Subcutaneous abdominal adipose tissue (tissue), 5 donors: ENCODE data around the gene NDC1.

ENCODE experiments used
- H3K27ac ChIP-seq: one replicate; pipeline ENCODE4 v1.7.0; 2013; ENCODE audit warnings: low read depth, mild to moderate bottlenecking, inconsistent platforms, low read length, moderate library complexity
- H3K27me3 ChIP-seq, 5 donors: one replicate each; pipeline ENCODE4 v1.7.0; 2013; ENCODE audit warnings: low read length in 5 of 5, inconsistent platforms in 1 of 5; ENCODE audit not compliant: control insufficient read depth in 5 of 5, insufficient read depth in 4 of 5
- H3K36me3 ChIP-seq, 5 donors: one replicate each; pipeline ENCODE4 v1.7.0; 2013; ENCODE audit warnings: low read length in 5 of 5; ENCODE audit not compliant: control insufficient read depth in 5 of 5, insufficient read depth in 5 of 5
- H3K4me1 ChIP-seq, 5 donors: one replicate each; pipeline ENCODE4 v1.7.0; 2013; ENCODE audit warnings: low read length in 5 of 5, mild to moderate bottlenecking in 3 of 5, moderate library complexity in 1 of 5; ENCODE audit not compliant: control insufficient read depth in 5 of 5, insufficient read depth in 5 of 5
- H3K4me3 ChIP-seq, 5 donors: one replicate each; pipeline ENCODE4 v1.7.0; 2013; ENCODE audit warnings: low read length in 5 of 5, low read depth in 1 of 5
- H3K9ac ChIP-seq, 5 donors: one replicate each; pipeline ENCODE4 v1.7.0; 2013; ENCODE audit warnings: low read length in 5 of 5, mild to moderate bottlenecking in 4 of 5, moderate library complexity in 3 of 5
- H3K9me3 ChIP-seq, 5 donors: one replicate each; pipeline ENCODE4 v1.7.0; 2013; ENCODE audit warnings: low read length in 5 of 5; ENCODE audit not compliant: control insufficient read depth in 5 of 5
- donor health status: healthy.
- donor health status: healthy.
- donor health status: healthy.
- donor health status: healthy.
- donor health status: healthy.

The NDC1 gene

GRCh38 chr1:53807916-53808315, 30.2 kb downstream of the NDC1 start:
- Histone ChIP-seq H3K27ac (no peak overlapping the region), H3K4me1 (peaks cover 0 to 10% (median 9%) of the 10 kb centered on the region in 5 donors), H3K9me3 (no peaks in the 10 kb centered on the region), H3K27me3 (no peaks in the 10 kb centered on the region), H3K36me3 (peaks cover 3 to 12% (median 7%) of the 10 kb centered on the region in 5 donors), H3K4me3 (no peak overlapping the region), H3K9ac (no peak overlapping the region)

GRCh38 chr1:53804791-53805505, 33.1 kb downstream of the NDC1 start:
- H3K36me3 ChIP-seq = peaks cover 10 to 36% (median 16%) of the 10 kb centered on the region in 5 donors
- H3K27me3 ChIP-seq = no peaks in the 10 kb centered on the region
- H3K27ac ChIP-seq = no peak overlapping the region
- H3K9me3 ChIP-seq = no peaks in the 10 kb centered on the region
- no peak overlapping the region for H3K9ac ChIP-seq
- no peaks in the 10 kb centered on the region for H3K4me1 ChIP-seq
- H3K4me3 ChIP-seq = no peak overlapping the region

GRCh38 chr1:53804181-53804580, 33.9 kb downstream of the NDC1 start:
- H3K27me3 ChIP-seq = no peaks in the 10 kb centered on the region
- no peak overlapping the region for H3K9ac ChIP-seq
- peaks cover 14 to 42% (median 21%) of the 10 kb centered on the region in 5 donors for H3K36me3 ChIP-seq
- no peak overlapping the region for H3K4me3 ChIP-seq
- no peaks in the 10 kb centered on the region for H3K4me1 ChIP-seq
- no peak overlapping the region for H3K27ac ChIP-seq
- no peaks in the 10 kb centered on the region for H3K9me3 ChIP-seq

- H3K9ac ChIP-seq = no peak overlapping the region
- H3K36me3 ChIP-seq = peaks cover 14 to 36% (median 20%) of the 10 kb centered on the region in 5 donors
- no peaks in the 10 kb centered on the region for H3K4me1 ChIP-seq
- H3K27ac ChIP-seq = no peak overlapping the region
- H3K9me3 ChIP-seq = no peaks in the 10 kb centered on the region
- H3K4me3 ChIP-seq = no peak overlapping the region
- no peaks in the 10 kb centered on the region for H3K27me3 ChIP-seq
Measured at GRCh38 chr1:53800621-53801020, 37.5 kb downstream of the NDC1 start.

GRCh38 chr1:53799141-53799540, 39.0 kb downstream of the NDC1 start:
- Histone ChIP-seq H3K4me3 (no peak overlapping the region), H3K36me3 (peaks cover 12 to 37% (median 20%) of the 10 kb centered on the region in 5 donors)

GRCh38 chr1:53792806-53793205, 45.3 kb downstream of the NDC1 start:
- Histone ChIP-seq H3K36me3 (peaks cover 8 to 30% (median 10%) of the 10 kb centered on the region in 5 donors), H3K27me3 (no peaks in the 10 kb centered on the region), H3K9ac (no peak overlapping the region), H3K27ac (no peak overlapping the region), H3K4me1 (no peaks in the 10 kb centered on the region), H3K4me3 (no peak overlapping the region), H3K9me3 (no peaks in the 10 kb centered on the region)

More at GRCh38 chr1:53799141-53799540, 39.0 kb downstream of the NDC1 start:
- Histone ChIP-seq H3K27me3 (no peaks in the 10 kb centered on the region), H3K27ac (no peak overlapping the region), H3K4me1 (no peaks in the 10 kb centered on the region), H3K9ac (no peak overlapping the region), H3K9me3 (no peaks in the 10 kb centered on the region)

GRCh38 chr1:53787655-53788054, 50.4 kb downstream of the NDC1 start:
- Histone ChIP-seq H3K4me1 (no peaks in the 10 kb centered on the region), H3K27ac (no peak overlapping the region), H3K9me3 (no peaks in the 10 kb centered on the region), H3K4me3 (no peak overlapping the region), H3K9ac (no peak overlapping the region), H3K27me3 (no peaks in the 10 kb centered on the region), H3K36me3 (peaks cover 12 to 41% (median 20%) of the 10 kb centered on the region in 5 donors)

GRCh38 chr1:53783056-53783455, 55.0 kb downstream of the NDC1 start:
- Histone ChIP-seq H3K4me3 (no peak overlapping the region), H3K9ac (no peak overlapping the region), H3K4me1 (no peaks in the 10 kb centered on the region), H3K36me3 (peaks cover 11 to 29% (median 17%) of the 10 kb centered on the region in 5 donors), H3K27ac (no peak overlapping the region), H3K27me3 (no peaks in the 10 kb centered on the region), H3K9me3 (no peaks in the 10 kb centered on the region)

GRCh38 chr1:53781654-53782053, 56.4 kb downstream of the NDC1 start:
- no peak overlapping the region for H3K27ac ChIP-seq
- H3K4me3 ChIP-seq = no peak overlapping the region
- H3K9me3 ChIP-seq = peaks cover 0 to 2% (median 0%) of the 10 kb centered on the region in 5 donors
- peaks cover 10 to 26% (median 17%) of the 10 kb centered on the region in 5 donors for H3K36me3 ChIP-seq
- H3K9ac ChIP-seq = no peak overlapping the region
- H3K27me3 ChIP-seq = no peaks in the 10 kb centered on the region
- no peaks in the 10 kb centered on the region for H3K4me1 ChIP-seq

- H3K9ac ChIP-seq = no peak overlapping the region
- H3K36me3 ChIP-seq = peaks cover 6 to 11% (median 7%) of the 10 kb centered on the region in 5 donors
- H3K4me3 ChIP-seq = no peak overlapping the region
- no peaks in the 10 kb centered on the region for H3K27me3 ChIP-seq
- no peaks in the 10 kb centered on the region for H3K4me1 ChIP-seq
- no peak overlapping the region for H3K27ac ChIP-seq
- H3K9me3 ChIP-seq = peaks cover 0 to 2% (median 0%) of the 10 kb centered on the region in 5 donors
Measured at GRCh38 chr1:53777272-53777671, 60.8 kb downstream of the NDC1 start.
